A204.1 (cell line): Measurements from ENCODE around the gene ICAM1.

ENCODE experiments used
- FAIRE-seq: peaks from 2 replicates; lab custom pipeline; 2012; peaks lifted over from hg19 to GRCh38; lab: Jason Lieb, UNC

ICAM1 gene

DNA sequence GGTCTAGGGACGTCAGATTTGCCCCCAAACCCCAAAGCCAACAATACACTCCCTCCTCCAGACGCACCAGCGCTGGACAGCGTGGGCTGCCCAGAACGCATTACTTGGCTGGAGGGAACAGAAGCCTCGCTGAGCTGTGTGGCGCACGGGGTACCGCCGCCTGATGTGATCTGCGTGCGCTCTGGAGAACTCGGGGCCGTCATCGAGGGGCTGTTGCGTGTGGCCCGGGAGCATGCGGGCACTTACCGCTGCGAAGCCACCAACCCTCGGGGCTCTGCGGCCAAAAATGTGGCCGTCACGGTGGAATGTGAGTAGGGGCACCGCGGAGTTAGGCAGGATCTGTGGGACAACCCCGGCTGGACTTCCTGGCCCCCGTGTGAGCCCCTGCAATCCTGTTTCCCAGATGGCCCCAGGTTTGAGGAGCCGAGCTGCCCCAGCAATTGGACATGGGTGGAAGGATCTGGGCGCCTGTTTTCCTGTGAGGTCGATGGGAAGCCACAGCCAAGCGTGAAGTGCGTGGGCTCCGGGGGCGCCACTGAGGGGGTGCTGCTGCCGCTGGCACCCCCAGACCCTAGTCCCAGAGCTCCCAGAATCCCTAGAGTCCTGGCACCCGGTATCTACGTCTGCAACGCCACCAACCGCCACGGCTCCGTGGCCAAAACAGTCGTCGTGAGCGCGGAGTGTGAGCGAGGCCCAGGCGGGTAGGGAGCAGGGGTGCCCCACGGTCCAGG, 22.9 kb downstream of the ICAM1 start:
- no peak for FAIRE-seq

DNA sequence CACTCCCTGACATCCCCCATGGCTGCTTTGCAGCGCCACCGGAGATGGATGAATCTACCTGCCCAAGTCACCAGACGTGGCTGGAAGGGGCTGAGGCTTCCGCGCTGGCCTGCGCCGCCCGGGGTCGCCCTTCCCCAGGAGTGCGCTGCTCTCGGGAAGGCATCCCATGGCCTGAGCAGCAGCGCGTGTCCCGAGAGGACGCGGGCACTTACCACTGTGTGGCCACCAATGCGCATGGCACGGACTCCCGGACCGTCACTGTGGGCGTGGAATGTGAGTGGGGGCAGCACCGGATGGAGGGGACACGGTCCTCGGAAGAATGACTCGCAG, 23.4 kb downstream of the ICAM1 start:
- no peak for FAIRE-seq

DNA sequence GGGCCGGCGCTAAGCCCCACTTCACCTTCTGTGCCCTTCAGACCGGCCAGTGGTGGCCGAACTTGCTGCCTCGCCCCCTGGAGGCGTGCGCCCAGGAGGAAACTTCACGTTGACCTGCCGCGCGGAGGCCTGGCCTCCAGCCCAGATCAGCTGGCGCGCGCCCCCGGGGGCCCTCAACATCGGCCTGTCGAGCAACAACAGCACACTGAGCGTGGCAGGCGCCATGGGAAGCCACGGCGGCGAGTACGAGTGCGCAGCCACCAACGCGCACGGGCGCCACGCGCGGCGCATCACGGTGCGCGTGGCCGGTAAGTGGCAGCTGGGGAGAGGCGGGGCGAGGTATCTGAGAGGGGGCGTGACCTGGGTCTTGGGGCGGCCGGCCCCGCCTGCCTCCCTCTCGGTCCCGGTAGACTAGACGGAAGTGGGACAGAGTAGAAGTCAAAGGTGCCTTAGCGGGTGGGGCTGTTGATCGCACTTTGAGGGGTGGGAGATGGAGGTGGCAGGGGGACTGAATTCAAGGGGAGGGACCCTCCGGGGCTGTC, 24.5 kb downstream of the ICAM1 start:
- FAIRE-seq, result no peak

GRCh38 chr19:10295847-10296591, 25.1 kb downstream of the ICAM1 start:
- FAIRE-seq, result no peak

DNA sequence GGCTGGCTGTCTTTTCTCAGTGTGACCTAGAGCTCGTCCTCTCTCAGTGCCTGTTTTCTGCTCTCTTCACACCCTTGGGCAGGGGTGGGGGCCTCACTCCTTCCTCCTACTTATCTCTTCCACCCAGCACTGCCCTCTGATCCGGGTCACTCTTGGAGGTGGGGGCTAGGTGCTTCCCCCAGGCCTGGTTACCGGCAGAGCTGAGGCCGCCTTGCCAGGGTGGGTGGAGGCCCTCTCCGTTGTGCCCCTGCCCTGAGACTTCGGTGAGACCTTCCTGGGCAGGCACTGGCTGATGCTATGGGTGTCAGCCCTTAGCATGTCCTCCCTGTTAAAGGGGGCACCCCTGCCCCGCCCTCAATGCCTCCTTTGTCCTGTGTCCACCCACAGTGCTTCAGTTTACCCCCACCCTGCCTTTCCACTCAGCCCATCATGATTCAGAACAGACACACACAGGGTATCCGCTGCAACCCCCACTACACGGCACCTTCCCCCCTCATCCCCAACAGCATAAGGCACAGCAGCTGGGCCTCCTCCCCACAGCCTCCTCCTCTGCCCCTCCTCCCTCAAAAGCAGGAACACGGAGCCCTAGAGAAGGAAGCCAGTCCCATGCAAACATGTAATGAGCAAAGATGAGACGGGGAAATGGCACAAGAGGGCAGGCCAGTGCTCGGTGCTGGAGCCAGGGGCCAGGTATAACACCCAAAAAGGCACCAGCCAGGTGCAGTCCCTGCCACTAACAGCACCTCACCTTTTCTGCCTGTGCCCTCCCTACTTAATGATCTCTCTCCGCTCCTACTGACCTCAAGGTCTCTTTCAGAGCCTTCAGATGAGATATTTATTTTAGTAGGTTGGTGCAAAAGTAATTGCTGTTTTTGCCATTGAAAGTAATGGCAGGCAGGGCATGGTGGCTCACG, 28.9 kb downstream of the ICAM1 start:
- no peak for FAIRE-seq

GRCh38 chr19:10305139-10305806, 34.4 kb downstream of the ICAM1 start:
- FAIRE-seq, result no peak

- no peak for FAIRE-seq
Measured at GRCh38 chr19:10306327-10306726, 35.4 kb downstream of the ICAM1 start.

DNA sequence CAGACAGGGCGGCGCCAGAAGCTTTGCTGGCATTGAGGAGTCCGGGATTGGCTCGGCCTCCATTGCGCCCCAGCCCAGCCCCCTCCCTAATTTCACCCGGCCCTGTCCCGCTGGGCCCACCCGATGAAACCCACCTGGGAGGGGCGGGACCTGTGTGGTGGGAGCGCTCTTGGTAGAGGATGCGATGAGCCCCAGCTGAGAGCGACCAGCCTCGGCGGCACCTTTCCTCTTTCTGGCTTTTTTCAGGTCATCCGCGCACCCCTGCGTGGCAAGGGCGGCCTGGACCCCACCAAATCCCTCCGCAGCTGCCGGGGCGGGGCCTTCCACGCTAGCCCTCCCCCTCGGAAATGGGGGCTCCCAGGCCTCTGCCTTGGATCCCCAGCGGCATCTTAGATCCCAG, 38.5 kb downstream of the ICAM1 start, which contains the start of gene ZGLP1:
Gene ZGLP1, minus strand, starts transcription at position 393 of the 400 bp plus-strand sequence.
- FAIRE-seq, result no peak

- no peak for FAIRE-seq
Measured at GRCh38 chr19:10315335-10316214, 44.7 kb downstream of the ICAM1 start, which contains the start of gene FDX2. FDX2 (minus strand) TSS chr19:10316015; CDS start chr19:10315996, 19 bp downstream.

DNA sequence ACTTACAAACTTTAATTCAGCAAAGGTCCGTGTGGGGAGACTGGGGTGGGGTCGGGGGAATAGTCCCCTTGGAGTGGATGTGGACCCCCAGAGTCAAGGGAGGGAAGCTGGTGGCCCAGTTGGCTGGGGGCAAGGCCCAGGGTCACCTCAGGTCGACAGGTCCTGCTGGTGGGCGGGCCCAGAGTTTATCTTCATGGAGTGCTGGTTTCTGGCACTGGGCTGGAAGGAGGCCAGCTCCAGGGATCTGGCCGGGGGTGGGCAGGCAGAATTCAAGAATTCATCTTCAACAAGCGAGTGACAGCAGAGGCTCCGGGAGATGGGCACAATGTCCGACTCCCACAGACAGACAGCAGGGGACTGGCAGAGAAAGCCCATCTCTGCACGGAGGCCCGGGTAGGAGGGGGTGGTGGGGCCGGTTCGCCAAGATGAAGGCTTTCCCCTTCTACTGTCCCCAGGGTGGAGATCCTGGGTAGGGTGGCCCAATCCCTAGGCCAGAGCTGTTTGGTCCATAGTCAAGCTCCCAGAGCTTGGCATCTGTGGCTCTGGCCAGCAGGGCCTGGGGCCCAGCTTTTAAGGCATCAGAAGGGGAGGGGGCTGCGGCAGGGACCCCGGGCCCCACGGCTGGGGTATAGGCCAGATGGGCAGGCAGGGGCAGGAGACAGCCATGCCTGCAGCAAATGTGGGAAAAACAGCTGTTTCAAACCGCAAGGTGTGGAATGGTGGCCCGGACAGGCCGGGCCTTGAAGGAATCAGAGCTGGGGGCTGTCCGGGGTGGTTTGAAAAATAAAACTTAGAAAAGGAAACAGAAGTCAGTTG, 45.5 kb downstream of the ICAM1 start:
- FAIRE-seq, result no peak

DNA sequence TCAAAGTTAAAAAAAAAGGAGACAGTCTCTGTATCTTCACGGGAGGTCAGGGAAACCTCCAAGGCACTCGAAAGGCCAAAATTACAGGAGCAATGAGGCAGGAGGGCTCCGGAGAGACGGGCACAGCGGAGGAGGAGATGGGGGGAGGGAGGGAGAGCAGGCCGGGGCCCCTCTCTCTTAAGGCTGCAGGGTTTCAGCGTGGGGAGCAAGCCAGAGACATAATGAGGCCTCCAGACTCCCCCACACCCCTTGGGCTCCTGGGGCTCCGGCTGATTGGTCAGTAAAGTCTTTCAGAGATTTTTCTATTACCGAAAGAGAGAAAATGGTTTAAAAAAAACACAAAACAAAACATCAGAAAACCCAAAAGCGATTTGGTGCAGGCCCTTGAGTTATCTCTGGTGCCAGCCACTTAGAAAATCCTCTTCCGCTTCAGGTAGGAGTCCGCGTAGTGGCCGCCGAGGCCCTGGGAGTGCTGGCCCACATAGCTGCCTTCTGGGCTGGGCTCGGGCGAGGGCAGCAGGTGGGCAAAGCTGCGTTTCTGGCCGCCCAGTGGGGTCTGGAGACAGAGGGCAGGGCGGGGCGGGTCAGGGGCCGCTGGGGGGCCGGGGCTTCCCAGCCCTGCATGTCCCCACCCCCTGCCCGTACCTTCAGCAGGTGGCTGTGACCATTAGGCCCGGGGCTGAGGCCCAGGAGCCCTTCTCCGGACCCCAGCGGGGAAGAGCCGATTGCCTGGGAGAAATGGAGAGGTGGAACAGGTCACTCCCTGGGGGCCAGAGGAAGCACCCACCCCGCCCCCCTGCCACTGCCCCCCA, 46.3 kb downstream of the ICAM1 start:
- no peak for FAIRE-seq

- no peak for FAIRE-seq
Measured at GRCh38 chr19:10317857-10318462, 47.0 kb downstream of the ICAM1 start.

DNA sequence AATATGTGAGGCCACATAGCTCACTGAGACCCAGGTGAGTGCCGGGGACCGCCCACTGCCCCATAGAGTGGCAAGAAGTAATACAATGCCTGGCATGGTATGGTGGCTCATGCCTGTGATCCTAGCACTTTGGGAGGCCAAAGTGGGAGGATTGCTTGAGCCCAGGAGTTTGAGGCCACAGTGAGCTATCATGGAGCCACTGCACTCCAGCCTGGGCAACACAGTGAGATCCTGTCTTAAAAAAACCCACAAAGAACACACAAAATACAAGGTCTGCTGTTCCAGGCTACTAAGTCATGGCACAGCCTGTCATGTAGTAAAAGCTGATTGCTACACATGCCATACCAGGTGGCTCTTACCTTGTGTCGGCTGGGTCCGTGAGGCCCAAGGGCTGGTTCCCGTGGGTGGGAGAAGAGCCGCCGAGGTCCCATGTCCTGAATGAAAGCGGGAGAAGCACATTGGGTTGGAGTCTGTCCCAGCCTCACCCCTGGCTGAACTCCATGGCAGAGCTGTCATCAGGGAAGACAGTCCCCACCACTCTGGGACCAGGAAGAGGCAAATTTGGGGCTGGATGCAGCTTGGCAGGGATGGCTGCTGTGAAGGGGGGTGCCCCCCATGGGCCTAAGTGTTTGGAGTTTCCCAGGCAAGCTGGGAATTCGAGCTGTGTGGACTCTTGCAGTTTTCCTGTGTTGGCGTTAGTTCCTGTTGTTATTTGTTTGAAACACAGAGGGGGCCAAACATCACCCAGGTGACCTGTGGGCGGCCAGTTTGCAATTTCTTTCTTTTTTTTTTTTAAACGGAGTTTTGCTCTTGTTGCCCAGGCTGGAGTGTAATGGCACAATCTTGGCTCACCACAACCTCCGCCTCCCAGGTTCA, 48.1 kb downstream of the ICAM1 start:
- FAIRE-seq, result no peak

- no peak for FAIRE-seq
Measured at GRCh38 chr19:10320602-10321416, 49.9 kb downstream of the ICAM1 start.

DNA sequence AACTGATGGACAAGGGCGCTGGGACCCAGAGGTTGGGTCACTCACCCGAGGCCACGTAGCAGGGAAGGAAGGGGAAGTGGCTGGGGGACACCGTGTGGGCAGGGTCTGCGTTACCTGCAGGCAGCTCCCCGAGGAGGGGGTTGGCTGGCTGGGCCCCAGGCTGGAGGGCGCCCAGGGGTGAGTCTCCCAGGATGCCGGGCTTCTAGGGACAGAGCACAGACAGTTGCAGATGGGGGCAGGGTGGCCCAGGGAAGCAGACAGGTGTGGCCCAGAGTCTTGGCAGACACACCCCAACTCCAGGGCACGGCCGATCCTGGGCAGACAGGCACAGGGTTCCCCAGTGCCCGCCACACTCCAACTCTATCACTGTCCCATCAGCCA, 50.5 kb downstream of the ICAM1 start:
- no peak for FAIRE-seq
